CD4-positive, CD25-positive, alpha-beta regulatory T cell (primary cell): Measurements from ENCODE around the gene IQCB1. TPM values are rescaled to one million over a fixed set of nuclear protein-coding genes. Genes with fewer than 3 reads are reported as not detected.
"Not testable (repeated sequence)": the region's sequence is repeated elsewhere in the genome, so short reads cannot be mapped to it uniquely, and the experiment has no call there.

ENCODE experiments used
- ATAC-seq, 2 donors: fragments of 150-1000 bp; cut with Tn5 transposase; one replicate each; pipeline ENCODE4 v1.10.0; 2021; ENCODE audit warnings: low read depth in 2 of 2, moderate number of reproducible peaks in 2 of 2, moderate library complexity in 1 of 2
- DNase-seq, 3 donors: peaks; one replicate each; pipeline versions ENCODE4 v3.0.0 to v3.0.0-alpha.2; 2012 to 2022; ENCODE audit warnings: mixed read lengths in 1 of 3
- H3K27ac ChIP-seq: one replicate; pipeline ENCODE4 v1.7.0; 2013; ENCODE audit warnings: mild to moderate bottlenecking, low read length; ENCODE audit not compliant: insufficient read depth, poor library complexity, severe bottlenecking
- H3K27me3 ChIP-seq: one replicate; pipeline ENCODE4 v1.7.0; 2013; ENCODE audit warnings: low read length; ENCODE audit not compliant: control insufficient read depth, insufficient read depth
- H3K36me3 ChIP-seq: one replicate; pipeline ENCODE4 v1.7.0; 2013; ENCODE audit warnings: mild to moderate bottlenecking, low read length, moderate library complexity; ENCODE audit not compliant: control insufficient read depth, insufficient read depth
- H3K4me1 ChIP-seq: 2 replicates; pipeline ENCODE4 v1.7.0; 2013; ENCODE audit warnings: mild to moderate bottlenecking, low read length; ENCODE audit not compliant: insufficient read depth, control insufficient read depth, poor library complexity, severe bottlenecking
- H3K4me3 ChIP-seq: one replicate; pipeline ENCODE4 v1.7.0; 2013; ENCODE audit warnings: low read depth, mild to moderate bottlenecking, low read length, moderate library complexity
- H3K9me3 ChIP-seq, 2 experiments: 1 replicate in 1 of 2; 2 replicates in 1 of 2; pipeline ENCODE4 v1.7.0; 2013; ENCODE audit warnings: low read length in 2 of 2, mild to moderate bottlenecking in 1 of 2, moderate library complexity in 1 of 2; ENCODE audit not compliant: control insufficient read depth in 2 of 2
- H3K27ac Mint-ChIP-seq, 3 donors: one replicate each; pipeline ENCODE4 v1.8.0; 2020 to 2022; ENCODE audit warnings: mild to moderate bottlenecking in 3 of 3, mixed read lengths in 3 of 3, moderate library complexity in 2 of 3
- H3K27me3 Mint-ChIP-seq: one replicate; pipeline ENCODE4 v1.8.0; 2022; ENCODE audit warnings: mild to moderate bottlenecking, mixed read lengths
- H3K36me3 Mint-ChIP-seq: one replicate; pipeline ENCODE4 v1.8.0; 2020; ENCODE audit warnings: mixed read lengths
- H3K4me1 Mint-ChIP-seq, 4 donors: one replicate each; pipeline ENCODE4 v1.8.0; 2020 to 2022; ENCODE audit warnings: mixed read lengths in 4 of 4, mild to moderate bottlenecking in 1 of 4
- H3K4me3 Mint-ChIP-seq, 4 donors: one replicate each; pipeline ENCODE4 v1.8.0; 2020 to 2022; ENCODE audit warnings: mild to moderate bottlenecking in 4 of 4, mixed read lengths in 4 of 4, moderate library complexity in 3 of 4
- H3K9me3 Mint-ChIP-seq, 7 donors: one replicate each; pipeline ENCODE4 v1.8.0; 2020 to 2022; ENCODE audit warnings: mixed read lengths in 7 of 7, mild to moderate bottlenecking in 3 of 7, moderate library complexity in 2 of 7
- polyA plus RNA-seq, 4 donors: library from polyadenylated mRNA; unstranded; fragments of 300-500 nt; fragmentation: Illumina TruSeq; gene quantifications; one replicate each; pipeline ENCODE4 v1.2.3, GENCODE V29; 2021
- total RNA-seq: library from RNA; stranded (reverse); gene quantifications from one replicate; pipeline ENCODE4 v1.2.3, GENCODE V29; 2022

IQCB1 gene
- total and polyA plus RNA-seq, 5 donors from 2014 or later: 16.2 to 46.8 (median 21.9) TPM

GRCh38 chr3:121775095-121775494 lies 59.8 kb downstream of the IQCB1 start:
- H3K4me1 ChIP-seq, H3K27me3 ChIP-seq, H3K27ac Mint-ChIP-seq, H3K4me3 Mint-ChIP-seq, H3K4me3 ChIP-seq, ATAC-seq, DNase-seq, H3K27ac ChIP-seq, H3K9me3 ChIP-seq, H3K4me1 Mint-ChIP-seq, H3K27me3 Mint-ChIP-seq, H3K9me3 Mint-ChIP-seq: not testable (repeated sequence)
- H3K36me3 Mint-ChIP-seq: peaks cover 72% of the 10 kb centered on the region
- peaks cover 69% of the 10 kb centered on the region for H3K36me3 ChIP-seq

- Mint-ChIP-seq H3K36me3 (peaks cover 43% of the 10 kb centered on the region), H3K4me1 (peaks cover 0 to 6% (median 0%) of the 10 kb centered on the region in 4 donors), H3K4me3 (no peak overlapping the region), H3K27me3 (no peaks in the 10 kb centered on the region), H3K9me3 (peaks cover 0 to 3% (median 0%) of the 10 kb centered on the region in 7 donors), H3K27ac (no peak overlapping the region)
- ATAC-seq: no peak
- Histone ChIP-seq H3K27me3 (no peaks in the 10 kb centered on the region), H3K4me3 (no peak overlapping the region), H3K36me3 (peaks cover 37% of the 10 kb centered on the region), H3K9me3 (no peaks in the 10 kb centered on the region), H3K4me1 (no peaks in the 10 kb centered on the region), H3K27ac (no peak overlapping the region)
- DNase-seq: no peak
These were observed 65.6 kb downstream of the IQCB1 start for GRCh38 chr3:121769246-121769645.

GRCh38 chr3:121768452-121768851 lies 66.4 kb downstream of the IQCB1 start:
- Histone ChIP-seq H3K4me1 (no peaks in the 10 kb centered on the region), H3K27me3 (no peaks in the 10 kb centered on the region), H3K4me3 (no peak overlapping the region), H3K36me3 (peaks cover 31% of the 10 kb centered on the region), H3K27ac (no peak overlapping the region), H3K9me3 (no peaks in the 10 kb centered on the region)
- H3K9me3 Mint-ChIP-seq: peaks cover 0 to 3% (median 0%) of the 10 kb centered on the region in 7 donors
- no peaks in the 10 kb centered on the region for H3K27me3 Mint-ChIP-seq
- peaks cover 0 to 2% (median 0%) of the 10 kb centered on the region in 4 donors for H3K4me1 Mint-ChIP-seq
- no peak overlapping the region for H3K27ac Mint-ChIP-seq
- ATAC-seq (no peak), DNase-seq (no peak)
- H3K4me3 Mint-ChIP-seq: no peak overlapping the region
- H3K36me3 Mint-ChIP-seq: peaks cover 35% of the 10 kb centered on the region

GRCh38 chr3:121759541-121760202 lies 75.2 kb downstream of the IQCB1 start:
- peaks cover 21% of the 10 kb centered on the region for H3K27me3 Mint-ChIP-seq
- H3K27me3 ChIP-seq: no peaks in the 10 kb centered on the region
- no peak for ATAC-seq
- H3K36me3 ChIP-seq: no peaks in the 10 kb centered on the region
- H3K4me1 Mint-ChIP-seq: no peaks in the 10 kb centered on the region
- H3K27ac Mint-ChIP-seq: no peak overlapping the region
- no peaks in the 10 kb centered on the region for H3K36me3 Mint-ChIP-seq
- no peak overlapping the region for H3K4me3 Mint-ChIP-seq
- no peak overlapping the region for H3K4me3 ChIP-seq
- no peaks in the 10 kb centered on the region for H3K9me3 ChIP-seq
- DNase-seq: no peak
- H3K27ac ChIP-seq: no peak overlapping the region
- no peaks in the 10 kb centered on the region for H3K4me1 ChIP-seq
- peaks cover 0 to 1% (median 0%) of the 10 kb centered on the region in 7 donors for H3K9me3 Mint-ChIP-seq

GRCh38 chr3:121758727-121759450 lies 76.0 kb downstream of the IQCB1 start:
- Histone ChIP-seq H3K4me3 (no peak overlapping the region), H3K9me3 (no peaks in the 10 kb centered on the region), H3K4me1 (no peaks in the 10 kb centered on the region), H3K27me3 (no peaks in the 10 kb centered on the region), H3K36me3 (no peaks in the 10 kb centered on the region), H3K27ac (no peak overlapping the region)
- ATAC-seq: no peak
- H3K36me3 Mint-ChIP-seq: no peaks in the 10 kb centered on the region
- DNase-seq: no peak
- H3K4me3 Mint-ChIP-seq: no peak overlapping the region
- H3K9me3 Mint-ChIP-seq: peaks cover 0 to 1% (median 0%) of the 10 kb centered on the region in 7 donors
- no peak overlapping the region for H3K27ac Mint-ChIP-seq
- no peaks in the 10 kb centered on the region for H3K4me1 Mint-ChIP-seq
- H3K27me3 Mint-ChIP-seq: peaks cover 24% of the 10 kb centered on the region

GRCh38 chr3:121757812-121758545 lies 76.9 kb downstream of the IQCB1 start:
- H3K27ac Mint-ChIP-seq: no peak overlapping the region
- H3K4me1 Mint-ChIP-seq: no peaks in the 10 kb centered on the region
- Histone ChIP-seq H3K4me3 (no peak overlapping the region), H3K27ac (no peak overlapping the region), H3K27me3 (peaks cover 2% of the 10 kb centered on the region), H3K9me3 (no peaks in the 10 kb centered on the region), H3K4me1 (no peaks in the 10 kb centered on the region), H3K36me3 (no peaks in the 10 kb centered on the region)
- peaks cover 22% of the 10 kb centered on the region for H3K27me3 Mint-ChIP-seq
- no peaks in the 10 kb centered on the region for H3K9me3 Mint-ChIP-seq
- ATAC-seq: no peak
- H3K36me3 Mint-ChIP-seq: no peaks in the 10 kb centered on the region
- H3K4me3 Mint-ChIP-seq: no peak overlapping the region
- DNase-seq: no peak

- ATAC-seq (no peak), DNase-seq (no peak)
- Mint-ChIP-seq H3K36me3 (no peaks in the 10 kb centered on the region), H3K4me3 (no peak overlapping the region), H3K9me3 (no peaks in the 10 kb centered on the region), H3K4me1 (no peaks in the 10 kb centered on the region), H3K27me3 (peaks cover 25% of the 10 kb centered on the region), H3K27ac (no peak overlapping the region)
- Histone ChIP-seq H3K36me3 (no peaks in the 10 kb centered on the region), H3K27me3 (peaks cover 5% of the 10 kb centered on the region), H3K9me3 (no peaks in the 10 kb centered on the region), H3K4me3 (no peak overlapping the region), H3K4me1 (no peaks in the 10 kb centered on the region), H3K27ac (no peak overlapping the region)
These were observed 77.6 kb downstream of the IQCB1 start for GRCh38 chr3:121757087-121757811.
